PC-9 (cell line): ENCODE data around the gene PHF20. TPM values are rescaled to one million over a fixed set of nuclear protein-coding genes. Genes with fewer than 3 reads are reported as not detected.

Source experiments
- BruUV-seq: library from RNA; stranded (reverse); fragments of 400-500 nt; replicated peaks from 2 replicates; lab custom pipeline; 2021; lab: Mats Ljungman, UMichigan
- CTCF ChIA-PET: fragments of 300-600 bp; sonication (Branson Sonifier 250); formaldehyde crosslinking; loops from one replicate; lab custom pipeline; 2022; ENCODE audit warnings: antibody characterized with exemption; lab: Charles Lee
- POLR2A ChIA-PET: fragments of 300-600 bp; sonication (Branson Sonifier 250); formaldehyde crosslinking; loops from one replicate; lab custom pipeline; 2022; ENCODE audit warnings: antibody characterized with exemption; ENCODE audit not compliant: unreplicated experiment; lab: Charles Lee
- DNase-seq, 2 experiments: peaks; one replicate each; pipeline versions ENCODE4 v3.0.0 to v3.0.0-alpha.2; 2015 to 2022; ENCODE audit warnings: mixed read lengths in 1 of 2
- H2AFZ ChIP-seq: fragments of 200-600 bp; sonication (generic); 2 replicates; pipeline ENCODE4 v1.8.1; 2017; ENCODE audit warnings: antibody characterized with exemption
- H3F3A ChIP-seq: fragments of 200-600 bp; sonication (generic); 2 replicates; pipeline ENCODE4 v1.8.1; 2017; ENCODE audit warnings: antibody characterized with exemption, mild to moderate bottlenecking, low read depth; ENCODE audit not compliant: insufficient read depth
- H3K27ac ChIP-seq: fragments of 200-600 bp; sonication (generic); 2 replicates; pipeline ENCODE4 v1.6.1; 2016; ENCODE audit warnings: mixed run types
- H3K27me3 ChIP-seq: fragments of 200-600 bp; sonication (generic); 2 replicates; pipeline ENCODE4 v1.6.1; 2016; ENCODE audit warnings: low read depth, mixed run types; ENCODE audit not compliant: insufficient read depth
- H3K36me3 ChIP-seq: fragments of 200-600 bp; sonication (generic); 2 replicates; pipeline ENCODE4 v1.6.1; 2016; ENCODE audit warnings: low read depth, mixed run types
- H3K4me1 ChIP-seq: fragments of 200-600 bp; sonication (generic); replicated peaks from 2 replicates; pipeline ENCODE4 v1.6.1; 2016; ENCODE audit warnings: mixed run types; ENCODE audit not compliant: insufficient read depth
- H3K4me2 ChIP-seq: fragments of 200-600 bp; sonication (generic); 2 replicates; pipeline ENCODE4 v1.6.1; 2017; ENCODE audit warnings: mixed run types
- H3K4me3 ChIP-seq: fragments of 200-600 bp; sonication (generic); 2 replicates; pipeline ENCODE4 v1.6.1; 2016; ENCODE audit warnings: mixed run types
- H3K79me2 ChIP-seq: fragments of 200-600 bp; sonication (generic); 2 replicates; pipeline ENCODE4 v1.6.1; 2017; ENCODE audit warnings: low read depth, mixed run types
- H3K9me2 ChIP-seq: fragments of 200-600 bp; sonication (generic); 2 replicates; pipeline ENCODE4 v1.8.1; 2017; ENCODE audit warnings: mild to moderate bottlenecking; ENCODE audit not compliant: insufficient read depth
- H3K9me3 ChIP-seq: fragments of 200-600 bp; sonication (generic); 2 replicates; pipeline ENCODE4 v1.8.1; 2016; ENCODE audit warnings: low read depth; ENCODE audit not compliant: insufficient read depth
- H4K20me1 ChIP-seq: fragments of 200-600 bp; sonication (generic); 2 replicates; pipeline ENCODE4 v1.8.1; 2017; ENCODE audit not compliant: insufficient read depth
- CTCF ChIP-seq: fragments of 200-600 bp; sonication (generic); conservative IDR thresholded peaks from 2 replicates; pipeline ENCODE4 v1.6.1; 2017; ENCODE audit warnings: mixed run types, antibody characterized with exemption, mild to moderate bottlenecking, moderate library complexity
- EZH2 ChIP-seq: fragments of 200-600 bp; sonication (generic); IDR thresholded peaks from 2 replicates; pipeline ENCODE4 v1.8.0; 2017; ENCODE audit warnings: antibody characterized with exemption, low read depth
- intact Hi-C: fragments of 100-400 bp; cut with micrococcal nuclease; formaldehyde crosslinking; loops from one replicate; pipeline ENCODE4 v1.10.0; 2022; ENCODE audit not compliant: unreplicated experiment
- total RNA-seq: library from RNA; stranded (reverse); gene quantifications from 2 replicates; pipeline ENCODE4 v1.2.3, GENCODE V29; 2021

PHF20 gene
- total RNA-seq, 1 experiment from 2014 or later, result 59.8 TPM

DNA sequence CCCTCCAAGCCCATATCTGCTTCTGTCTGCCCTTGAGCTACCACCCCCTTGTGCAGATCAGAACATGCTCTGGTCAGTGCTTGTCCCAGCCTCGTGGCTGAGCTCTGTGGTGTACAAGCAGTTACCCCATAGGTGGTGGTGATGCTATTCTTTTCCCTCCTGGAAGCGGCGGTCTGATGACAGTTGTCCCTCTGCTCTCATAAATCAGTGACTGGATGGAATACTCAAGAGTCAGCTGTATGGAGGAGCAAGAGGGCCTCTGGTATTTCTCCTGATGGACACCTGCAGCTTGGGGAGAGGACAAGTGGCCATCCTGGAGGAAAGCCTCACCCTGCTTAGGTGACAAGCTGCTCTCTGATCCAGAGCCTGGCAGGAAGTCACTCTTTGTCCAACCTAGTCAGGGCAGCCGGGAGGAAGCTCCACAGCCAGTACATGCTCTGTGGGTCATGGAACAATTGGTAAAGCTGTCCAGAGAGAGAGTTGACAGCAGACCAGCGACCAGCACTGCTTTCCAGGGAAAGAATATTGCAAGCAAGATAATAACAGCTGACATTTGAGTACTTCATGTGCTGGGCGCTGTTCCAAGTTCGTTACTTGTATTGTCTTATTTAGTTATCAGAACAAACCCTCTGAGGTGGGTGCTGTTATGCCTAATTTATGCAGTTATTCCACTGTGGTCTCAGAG is 135.3 kb downstream of the PHF20 start:
- intact Hi-C loops, result no loop called here
- H3K27ac ChIP-seq, result no peak overlapping the region
- no peaks in the 10 kb centered on the region for H3K36me3 ChIP-seq
- H3K9me2 ChIP-seq, result no peaks in the 10 kb centered on the region
- ChIA-PET POLR2A (interaction anchor here (0.6 kb wide), 1 partner anchor 194 kb away, joined by 5 read pairs; no protein-coding TSS in a partner anchor), CTCF (no interaction called here)
- no TSS peak for BruUV-seq
- peaks cover 8% of the 10 kb centered on the region; the same call in 1 of the 2 replicates for H3F3A ChIP-seq
- no peaks in the 10 kb centered on the region for H3K9me3 ChIP-seq
- no peak overlapping the region for H3K4me2 ChIP-seq
- H3K79me2 ChIP-seq, result no peaks in the 10 kb centered on the region
- peaks cover 10% of the 10 kb centered on the region for H3K4me1 ChIP-seq
- no peak for DNase-seq
- H3K4me3 ChIP-seq, result no peak overlapping the region
- H2AFZ ChIP-seq, result no peak overlapping the region
- H3K27me3 ChIP-seq, result no peaks in the 10 kb centered on the region
- H4K20me1 ChIP-seq, result no peaks in the 10 kb centered on the region
- TF ChIP-seq CTCF, result no peak
- no peak for TF ChIP-seq EZH2

- Histone ChIP-seq H3K4me1 (peaks cover 2% of the 10 kb centered on the region; the same call in 1 of the 2 replicates), H3K9me2 (no peaks in the 10 kb centered on the region), H3K79me2 (no peaks in the 10 kb centered on the region), H3K9me3 (no peaks in the 10 kb centered on the region), H3K27ac (no peak overlapping the region), H3F3A (no peaks in the 10 kb centered on the region), H3K4me3 (no peak overlapping the region), H2AFZ (no peak overlapping the region), H3K27me3 (no peaks in the 10 kb centered on the region), H3K4me2 (no peak overlapping the region), H4K20me1 (no peaks in the 10 kb centered on the region), H3K36me3 (no peaks in the 10 kb centered on the region)
- no peak for DNase-seq
- POLR2A ChIA-PET, result no interaction called here
- BruUV-seq, result no TSS peak
- TF ChIP-seq EZH2 (no peak), CTCF (no peak)
- CTCF ChIA-PET, result no interaction called here
- intact Hi-C loops, result no loop called here
These were observed 136.2 kb downstream of the PHF20 start for GRCh38 chr20:35908007-35908406.

DNA sequence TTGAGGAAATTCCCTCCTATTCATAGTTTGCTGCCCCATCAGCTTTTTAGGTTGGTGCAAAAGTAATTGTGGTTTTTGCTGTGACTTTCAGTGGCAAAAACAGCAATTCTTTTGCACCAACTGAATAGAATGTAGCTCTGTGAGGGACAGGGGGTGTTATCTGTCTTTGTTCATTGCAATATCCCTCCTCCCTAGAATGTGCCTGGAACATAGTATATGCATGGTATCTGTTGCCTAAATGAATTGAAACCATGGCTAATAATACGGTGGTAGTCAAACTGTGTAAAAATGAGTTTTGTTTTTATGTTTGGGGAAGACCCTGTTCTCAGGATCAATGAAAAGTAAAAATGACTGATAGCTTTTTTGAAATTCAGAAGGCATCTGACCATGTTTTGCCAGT is 137.4 kb downstream of the PHF20 start:
- no peaks in the 10 kb centered on the region for H3K27me3 ChIP-seq
- H3K27ac ChIP-seq, result no peak overlapping the region
- H3K9me2 ChIP-seq, result no peaks in the 10 kb centered on the region
- TF ChIP-seq EZH2 (no peak), CTCF (no peak)
- no peaks in the 10 kb centered on the region for H3K4me1 ChIP-seq
- H3K36me3 ChIP-seq, result 0 out of 2 replicates have a peak, but pooled peaks cover 5% of the 10 kb centered on the region
- POLR2A ChIA-PET, result interaction anchor here (0.7 kb wide), 1 partner anchor 13 kb away, joined by 3 read pairs; no protein-coding TSS in a partner anchor
- H2AFZ ChIP-seq, result no peak overlapping the region
- no peaks in the 10 kb centered on the region for H3F3A ChIP-seq
- H4K20me1 ChIP-seq, result no peaks in the 10 kb centered on the region
- no peak overlapping the region for H3K4me2 ChIP-seq
- CTCF ChIA-PET, result no interaction called here
- H3K79me2 ChIP-seq, result no peaks in the 10 kb centered on the region
- no TSS peak for BruUV-seq
- intact Hi-C loops, result no loop called here
- no peak overlapping the region for H3K4me3 ChIP-seq
- DNase-seq, result no peak
- no peaks in the 10 kb centered on the region for H3K9me3 ChIP-seq
